Loucy (cell line): Measurements from ENCODE around the gene CEP70.
"Not testable (repeated sequence)": the region's sequence is repeated elsewhere in the genome, so short reads cannot be mapped to it uniquely, and the experiment has no call there.

Experiments
- H2AFZ ChIP-seq: fragments of 200-600 bp; sonication (generic); 2 replicates; pipeline ENCODE4 v1.6.0; 2016; ENCODE audit warnings: antibody characterized with exemption, mild to moderate bottlenecking, low read length, moderate library complexity
- H3F3A ChIP-seq: fragments of 200-600 bp; 2 replicates; pipeline ENCODE4 v1.6.0; 2016; ENCODE audit warnings: antibody characterized with exemption, low read depth, mild to moderate bottlenecking
- H3K27me3 ChIP-seq: fragments of 200-600 bp; sonication (generic); 2 replicates; pipeline ENCODE4 v1.6.1; 2014; ENCODE audit warnings: low read length, mild to moderate bottlenecking; ENCODE audit not compliant: insufficient read depth, poor library complexity, severe bottlenecking
- H3K36me3 ChIP-seq: fragments of 200-600 bp; sonication (generic); 2 replicates; pipeline ENCODE4 v1.6.1; 2016; ENCODE audit warnings: low read length; ENCODE audit not compliant: insufficient read depth
- H3K4me1 ChIP-seq: fragments of 200-600 bp; sonication (generic); 2 replicates; pipeline ENCODE4 v1.5.1; 2014; ENCODE audit warnings: low read length, mild to moderate bottlenecking; ENCODE audit not compliant: insufficient read depth, poor library complexity, severe bottlenecking
- H3K4me2 ChIP-seq: fragments of 200-600 bp; sonication (generic); 2 replicates; pipeline ENCODE4 v1.6.0; 2014; ENCODE audit warnings: antibody characterized with exemption, low read length, low read depth, mild to moderate bottlenecking; ENCODE audit not compliant: poor library complexity, severe bottlenecking
- H3K4me3 ChIP-seq: fragments of 200-600 bp; sonication (generic); 2 replicates; pipeline ENCODE4 v1.5.1; 2014; ENCODE audit warnings: low read length, mild to moderate bottlenecking, mixed read lengths; ENCODE audit not compliant: poor library complexity, severe bottlenecking
- H3K79me2 ChIP-seq: fragments of 200-600 bp; sonication (generic); 2 replicates; pipeline ENCODE4 v1.6.1; 2014; ENCODE audit warnings: low read length; ENCODE audit not compliant: insufficient read depth
- H3K9ac ChIP-seq: fragments of 200-600 bp; sonication (generic); 2 replicates; pipeline ENCODE4 v1.6.0; 2014; ENCODE audit warnings: mild to moderate bottlenecking, low read depth, low read length, moderate library complexity; ENCODE audit not compliant: poor library complexity, severe bottlenecking
- H3K9me2 ChIP-seq: fragments of 200-600 bp; sonication (generic); replicated peaks from 2 replicates; pipeline ENCODE4 v1.6.1; 2016; ENCODE audit warnings: low read depth, low read length, mixed read lengths
- H3K9me3 ChIP-seq: fragments of 200-600 bp; sonication (generic); 2 replicates; pipeline ENCODE4 v1.6.1; 2014; ENCODE audit warnings: mild to moderate bottlenecking, antibody characterized with exemption, low read length, low read depth; ENCODE audit not compliant: insufficient read depth
- H4K20me1 ChIP-seq: fragments of 200-600 bp; sonication (generic); 2 replicates; pipeline ENCODE4 v1.6.0; 2014; ENCODE audit warnings: antibody characterized with exemption, low read length, mild to moderate bottlenecking; ENCODE audit not compliant: insufficient read depth, poor library complexity, severe bottlenecking
- CTCF ChIP-seq: fragments of 200-600 bp; sonication (generic); conservative IDR thresholded peaks from 2 replicates; pipeline ENCODE4 v1.5.1; 2014; ENCODE audit warnings: mild to moderate bottlenecking, antibody characterized with exemption, low read length
- EZH2phosphoT487 ChIP-seq: fragments of 200-600 bp; IDR thresholded peaks from 2 replicates; pipeline ENCODE4 v1.6.1; 2018; ENCODE audit warnings: antibody characterized with exemption, mild to moderate bottlenecking, moderate library complexity, borderline replicate concordance

The CEP70 gene

GRCh38 chr3:138457863-138458735 lies 136.0 kb downstream of the CEP70 start:
- no peaks in the 10 kb centered on the region for H3F3A ChIP-seq
- no peaks in the 10 kb centered on the region for H3K9me3 ChIP-seq
- H3K9me2 ChIP-seq: no peaks in the 10 kb centered on the region
- H2AFZ ChIP-seq: no peak overlapping the region
- H4K20me1 ChIP-seq: no peaks in the 10 kb centered on the region
- no peaks in the 10 kb centered on the region for H3K27me3 ChIP-seq
- H3K79me2 ChIP-seq: no peaks in the 10 kb centered on the region
- no peak overlapping the region for H3K4me3 ChIP-seq
- H3K36me3 ChIP-seq: no peaks in the 10 kb centered on the region
- no peak overlapping the region for H3K4me2 ChIP-seq
- H3K4me1 ChIP-seq: peaks cover 4% of the 10 kb centered on the region
- TF ChIP-seq CTCF (no peak), EZH2phosphoT487 (no peak)
- H3K9ac ChIP-seq: no peak overlapping the region

- H3K79me2 ChIP-seq: no peaks in the 10 kb centered on the region
- H3K9me3 ChIP-seq: no peaks in the 10 kb centered on the region
- no peaks in the 10 kb centered on the region for H4K20me1 ChIP-seq
- no peak overlapping the region for H3K4me3 ChIP-seq
- H3K9me2 ChIP-seq: no peaks in the 10 kb centered on the region
- peaks cover 4% of the 10 kb centered on the region for H3K4me1 ChIP-seq
- H3K9ac ChIP-seq: no peak overlapping the region
- no peaks in the 10 kb centered on the region for H3F3A ChIP-seq
- H3K4me2 ChIP-seq: no peak overlapping the region
- H2AFZ ChIP-seq: no peak overlapping the region
- H3K36me3 ChIP-seq: no peaks in the 10 kb centered on the region
- no peaks in the 10 kb centered on the region for H3K27me3 ChIP-seq
- TF ChIP-seq CTCF (no peak), EZH2phosphoT487 (no peak)
Observed at GRCh38 chr3:138456961-138457862, 136.8 kb downstream of the CEP70 start.

- H3K4me1 ChIP-seq: peaks cover 4% of the 10 kb centered on the region
- H4K20me1 ChIP-seq: no peaks in the 10 kb centered on the region
- H3K36me3 ChIP-seq: no peaks in the 10 kb centered on the region
- TF ChIP-seq EZH2phosphoT487 (no peak), CTCF (no peak)
- H3K4me2 ChIP-seq: no peak overlapping the region
- no peaks in the 10 kb centered on the region for H3K27me3 ChIP-seq
- no peak overlapping the region for H3K4me3 ChIP-seq
- no peaks in the 10 kb centered on the region for H3K9me3 ChIP-seq
- H2AFZ ChIP-seq: no peak overlapping the region
- no peaks in the 10 kb centered on the region for H3K79me2 ChIP-seq
- no peaks in the 10 kb centered on the region for H3F3A ChIP-seq
- H3K9me2 ChIP-seq: no peaks in the 10 kb centered on the region
- no peak overlapping the region for H3K9ac ChIP-seq
Observed at GRCh38 chr3:138455801-138456716, 138.0 kb downstream of the CEP70 start.

GRCh38 chr3:138453940-138454339 lies 140.1 kb downstream of the CEP70 start:
- H3F3A ChIP-seq, H3K4me3 ChIP-seq, H3K9ac ChIP-seq, H3K4me1 ChIP-seq, H4K20me1 ChIP-seq, H2AFZ ChIP-seq, H3K36me3 ChIP-seq, H3K9me2 ChIP-seq, H3K4me2 ChIP-seq, H3K79me2 ChIP-seq, H3K27me3 ChIP-seq, H3K9me3 ChIP-seq: not testable (repeated sequence)
